HG03097 (cell line): ENCODE data around the gene PTPRN2.
"Not testable (repeated sequence)": the region's sequence is repeated elsewhere in the genome, so short reads cannot be mapped to it uniquely, and the experiment has no call there.

Experiments
- ATAC-seq: cut with Tn5 transposase; IDR thresholded peaks from one replicate; pipeline ENCODE4 v1.9.1; 2021; ENCODE audit not compliant: unreplicated experiment, low FRiP score

The PTPRN2 gene

DNA sequence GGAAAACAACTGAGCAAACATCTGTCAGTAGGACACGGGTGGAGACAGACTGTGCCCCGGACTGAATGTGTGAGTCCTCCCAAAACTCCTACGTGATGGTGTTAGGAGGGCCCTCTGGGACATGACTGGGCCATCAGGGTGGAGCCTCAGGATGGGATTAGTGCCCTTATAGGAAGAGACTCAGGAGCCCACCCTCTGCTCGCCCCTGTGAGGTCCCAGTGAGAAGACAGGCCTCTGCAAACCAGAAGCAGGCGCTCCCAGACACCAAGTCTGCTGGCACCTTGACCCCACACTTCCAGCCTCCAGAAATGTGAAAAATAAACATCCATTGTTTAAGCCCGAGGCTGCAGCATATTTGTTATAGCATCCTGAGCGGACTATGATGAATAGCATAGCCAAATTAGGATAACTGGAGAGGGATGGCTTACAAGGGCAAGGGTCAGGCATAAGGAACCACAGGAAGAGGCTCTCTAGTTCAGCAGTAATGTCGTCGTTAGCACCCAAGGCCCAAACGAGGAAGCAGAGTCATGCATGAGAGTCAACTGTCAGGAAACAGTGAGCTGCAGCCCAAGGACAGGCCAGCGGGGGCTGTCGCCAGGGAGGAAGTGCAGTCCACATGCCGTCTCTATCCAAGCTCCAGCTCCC, 50.6 kb downstream of the PTPRN2 start:
- no peak for ATAC-seq

DNA sequence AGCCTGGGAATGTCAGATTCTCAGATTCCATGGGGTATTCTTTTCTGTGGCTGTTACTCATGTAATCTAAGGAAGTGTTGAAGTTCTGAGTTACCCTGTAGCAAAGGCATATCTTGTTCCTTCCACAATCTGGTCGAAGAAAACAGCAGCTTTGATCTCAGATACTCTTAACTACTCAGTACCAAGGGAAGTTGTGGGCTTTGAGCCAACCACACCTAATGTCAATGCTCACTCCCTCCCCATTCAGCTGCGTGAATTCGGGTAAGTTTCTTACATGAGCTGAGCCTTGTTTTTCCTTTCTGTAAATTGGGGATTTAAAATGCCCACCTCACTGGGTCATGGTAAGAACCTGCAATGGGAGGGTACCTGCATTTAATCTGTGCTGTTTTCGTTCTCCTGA, 52.5 kb downstream of the PTPRN2 start:
- ATAC-seq = no peak

DNA sequence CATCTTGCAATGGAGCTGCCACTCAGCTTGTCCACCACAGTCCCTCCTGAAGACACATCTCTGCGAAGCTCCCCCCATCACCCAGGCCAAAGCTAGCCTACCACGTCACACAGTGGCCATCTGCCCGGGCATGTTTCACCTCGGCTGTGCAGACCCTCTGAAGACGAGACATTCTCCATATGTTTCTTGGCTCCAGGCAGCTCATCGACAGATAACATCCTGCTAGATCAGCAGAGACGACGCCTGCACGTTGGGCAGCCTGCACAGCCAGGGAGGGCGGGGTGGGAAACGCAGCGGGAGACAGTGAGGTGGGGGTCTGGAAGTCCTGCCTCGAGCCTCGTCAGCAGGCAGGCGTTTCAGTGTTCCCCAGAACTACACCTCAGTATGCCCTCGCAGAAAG, 53.0 kb downstream of the PTPRN2 start:
- ATAC-seq = no peak

DNA sequence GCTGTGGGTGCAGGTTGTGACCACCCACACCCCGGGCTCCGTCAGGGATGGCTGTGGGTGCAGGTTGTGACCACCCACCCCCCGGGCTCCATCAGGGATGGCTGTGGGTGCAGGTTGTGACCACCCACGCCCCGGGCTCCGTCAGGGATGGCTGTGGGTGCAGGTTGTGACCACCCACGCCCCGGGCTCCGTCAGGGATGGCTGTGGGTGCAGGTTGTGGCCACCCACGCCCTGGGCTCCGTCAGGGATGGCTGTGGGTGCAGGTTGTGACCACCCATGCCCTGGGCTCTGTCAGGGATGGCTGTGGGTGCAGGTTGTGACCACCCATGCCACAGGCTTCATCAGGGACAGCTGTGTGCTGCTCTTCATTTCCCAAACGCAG, 53.5 kb downstream of the PTPRN2 start:
- not testable (repeated sequence) for ATAC-seq

DNA sequence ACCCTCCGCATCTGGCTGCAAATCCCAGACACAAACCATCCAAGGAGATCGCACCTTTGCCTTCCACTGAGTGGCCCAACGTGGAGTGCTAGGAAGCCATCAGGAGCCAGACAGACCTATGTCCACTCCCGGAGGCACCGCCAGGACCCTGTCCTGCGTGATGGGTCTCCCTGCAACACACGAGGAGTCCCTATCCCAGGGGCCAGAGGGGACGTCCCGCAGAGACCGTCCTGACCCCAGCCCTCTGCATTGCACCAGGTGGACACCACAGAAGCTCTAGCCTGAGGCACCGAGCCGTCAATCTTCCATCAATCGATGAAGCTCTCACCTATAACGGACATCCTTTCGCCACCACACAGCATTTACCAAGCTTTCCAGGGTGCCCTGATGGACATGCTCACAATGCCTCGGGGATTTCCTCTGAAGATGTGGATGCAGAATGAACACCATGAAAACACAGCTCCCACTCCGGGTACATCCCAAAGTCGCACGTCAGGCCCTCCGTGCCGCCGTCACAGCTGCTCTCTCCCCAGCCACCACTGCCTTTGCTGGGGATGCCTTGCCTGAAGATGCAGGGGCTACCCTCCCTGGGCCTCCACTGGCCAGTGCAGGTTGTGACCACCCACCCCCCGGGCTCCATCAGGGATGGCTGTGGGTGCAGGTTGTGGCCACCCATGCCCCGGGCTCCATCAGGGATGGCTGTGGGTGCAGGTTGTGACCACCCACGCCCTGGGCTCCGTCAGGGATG, 54.1 kb downstream of the PTPRN2 start:
- ATAC-seq = no peak

DNA sequence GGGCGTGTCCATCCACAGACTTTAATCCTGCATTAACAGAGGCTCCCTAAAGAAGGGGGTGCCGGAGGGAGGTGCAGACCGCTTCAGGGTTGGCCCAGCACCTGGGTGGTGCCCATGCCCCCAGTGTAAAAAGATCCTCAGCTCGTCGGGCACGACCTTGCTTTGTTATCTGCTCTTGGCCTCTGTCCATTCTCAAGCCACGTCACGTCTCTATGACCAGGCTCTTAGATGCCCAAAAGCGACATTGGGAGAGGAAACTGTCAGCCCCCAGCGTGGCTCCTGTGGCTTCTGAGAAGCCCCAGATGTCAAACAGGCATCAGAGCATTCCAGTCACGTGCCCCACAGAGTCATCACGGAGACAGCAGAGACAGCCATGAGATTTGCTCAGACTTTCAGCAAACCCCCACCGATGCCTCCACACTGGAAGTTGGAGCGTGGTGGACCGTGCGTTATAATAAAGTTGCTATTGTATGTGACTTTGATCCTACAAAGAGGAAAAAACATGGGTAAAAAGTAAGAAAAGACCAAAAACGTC, 55.5 kb downstream of the PTPRN2 start:
- ATAC-seq = no peak

DNA sequence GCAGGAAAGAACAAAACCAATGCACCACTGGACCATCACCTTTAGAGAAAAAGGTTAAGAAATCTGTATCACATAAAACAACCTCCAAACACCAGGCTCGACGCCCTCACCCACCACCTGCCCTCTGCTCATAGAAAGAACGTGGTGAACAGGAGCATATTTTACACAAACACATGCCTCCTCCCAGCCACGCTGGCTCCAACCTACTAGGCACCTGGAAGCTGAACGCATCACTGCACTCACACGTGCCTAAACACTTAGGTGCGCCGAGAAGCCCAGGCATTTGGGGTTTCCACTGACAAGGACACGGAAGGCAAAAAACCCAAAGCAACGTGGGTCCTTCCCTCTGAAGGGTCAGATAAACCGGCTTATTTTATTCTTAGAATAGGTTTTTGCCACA, 56.0 kb downstream of the PTPRN2 start:
- ATAC-seq = no peak

DNA sequence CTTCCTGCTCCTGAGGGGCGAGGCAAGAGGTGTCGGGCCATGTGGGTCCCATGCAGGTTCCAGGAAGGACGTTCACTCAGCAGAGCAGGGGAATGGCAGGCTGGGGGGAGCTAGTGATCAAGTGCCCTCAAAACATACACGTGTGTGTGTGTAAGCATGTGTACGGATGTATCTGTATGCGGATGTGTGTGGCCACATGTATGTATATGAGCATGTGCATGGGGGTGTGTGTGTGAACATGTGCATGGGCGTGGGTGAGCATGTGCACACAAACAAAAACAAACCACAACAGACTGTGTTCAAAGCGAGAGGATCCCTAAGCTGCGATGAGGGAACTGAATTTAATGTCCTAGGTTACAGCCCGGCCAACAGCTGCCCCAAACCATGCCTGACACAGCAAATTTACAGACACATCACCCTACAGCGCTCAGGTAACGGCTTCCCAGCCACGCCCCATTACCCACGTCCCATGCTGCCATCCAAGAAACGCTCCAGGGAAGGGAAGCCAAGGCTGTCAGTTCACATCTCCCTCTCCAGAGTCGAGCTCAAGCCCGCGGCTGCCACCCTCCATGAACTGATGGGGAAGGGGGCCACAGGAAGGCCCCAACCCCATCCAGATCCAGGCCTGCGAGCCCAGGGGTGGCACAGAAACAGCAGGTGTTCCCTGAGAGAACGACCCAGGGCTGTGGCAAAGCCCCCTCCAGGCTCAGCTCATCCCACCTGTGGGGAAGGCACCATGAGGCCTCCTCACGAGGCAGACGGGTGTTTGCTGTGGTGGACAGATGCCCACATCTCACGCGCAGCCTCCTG, 56.6 kb downstream of the PTPRN2 start:
- no peak for ATAC-seq

DNA sequence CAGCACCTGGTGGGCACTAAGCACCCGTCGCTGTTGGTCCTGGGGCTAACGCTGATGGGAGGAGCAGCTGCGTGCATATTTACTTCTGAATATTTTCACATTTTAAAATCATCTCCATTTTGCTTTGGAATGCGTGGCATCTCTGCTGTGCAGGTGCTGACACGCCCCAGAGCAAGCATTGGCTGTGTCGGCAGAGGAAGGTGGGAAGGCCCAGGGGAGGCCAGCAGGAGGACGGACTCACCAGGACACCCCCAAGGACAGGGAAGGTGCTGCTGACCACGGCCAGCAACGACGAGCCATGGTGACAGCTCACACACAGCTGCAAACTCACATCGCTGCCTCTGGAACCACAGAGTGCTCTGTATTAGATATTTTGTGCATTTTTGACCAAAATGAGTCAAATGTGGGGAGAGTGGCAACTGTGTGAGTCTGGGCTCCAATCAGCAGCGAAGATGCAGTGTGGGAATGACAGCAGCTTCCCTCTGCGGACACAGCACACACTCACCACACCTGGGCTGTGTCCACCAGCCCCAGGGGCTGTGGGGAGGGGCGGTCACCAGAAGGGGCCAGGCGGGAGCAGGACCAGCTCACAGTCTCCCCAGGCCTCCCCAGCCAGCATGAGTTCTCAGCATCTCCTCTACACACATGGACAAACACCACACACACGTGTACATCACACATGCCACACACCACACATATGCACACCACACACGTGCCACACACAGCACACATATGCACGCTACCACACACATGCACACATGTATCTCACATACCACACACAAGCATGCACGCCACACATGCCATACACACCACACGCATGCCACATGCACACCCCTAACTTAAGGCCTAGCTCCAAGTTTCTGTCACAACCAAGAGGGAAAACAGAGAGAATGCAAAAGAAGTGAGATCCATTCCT, 58.2 kb downstream of the PTPRN2 start:
- no peak for ATAC-seq

DNA sequence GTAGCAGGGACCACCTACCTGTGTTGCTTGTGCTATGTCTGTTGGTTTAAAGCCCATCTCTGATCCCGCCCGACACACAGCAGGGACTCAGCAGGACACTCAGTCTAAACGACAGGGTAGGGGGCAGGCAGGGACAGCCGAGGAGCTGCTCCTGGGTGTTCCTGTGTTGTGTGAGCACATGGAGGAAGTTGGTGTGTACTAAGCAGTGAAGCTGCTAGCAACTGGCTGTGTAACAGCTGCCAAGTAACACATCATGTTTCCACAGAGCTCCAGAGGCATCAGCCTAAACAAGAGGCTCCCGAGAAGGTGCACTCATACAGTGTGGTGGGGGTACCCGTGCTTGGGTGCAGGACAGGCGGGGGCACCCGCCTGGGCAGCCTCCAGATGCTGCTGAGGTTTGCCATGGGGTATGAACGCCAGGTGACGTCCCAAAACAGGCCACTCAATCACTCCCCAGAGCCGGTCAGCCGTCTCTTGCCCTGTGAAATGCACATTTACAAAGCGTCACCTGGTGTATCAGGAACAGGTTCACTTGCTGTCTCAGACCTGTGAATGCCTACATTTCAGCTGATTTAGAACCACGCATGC, 59.6 kb downstream of the PTPRN2 start:
- no peak for ATAC-seq

DNA sequence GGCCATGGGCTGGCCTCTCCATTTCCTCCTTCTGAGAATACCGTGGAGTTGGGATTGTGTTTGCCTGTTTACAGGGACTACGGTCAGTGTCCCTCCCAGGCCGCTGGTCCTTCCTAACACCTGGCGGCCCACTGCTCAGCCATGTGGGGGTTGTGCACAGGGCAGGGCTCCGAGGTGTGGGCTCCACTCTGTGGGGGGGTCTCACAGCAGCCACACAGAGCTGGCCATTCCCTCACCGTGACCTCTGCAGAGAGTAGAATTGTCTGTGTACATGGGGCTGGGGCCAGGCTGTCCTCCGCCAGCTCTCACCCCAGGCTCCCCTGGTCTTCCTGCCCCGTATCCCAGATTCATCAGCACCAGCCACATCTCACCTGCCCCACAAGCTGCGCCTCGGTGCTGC, 60.1 kb downstream of the PTPRN2 start:
- ATAC-seq = no peak

DNA sequence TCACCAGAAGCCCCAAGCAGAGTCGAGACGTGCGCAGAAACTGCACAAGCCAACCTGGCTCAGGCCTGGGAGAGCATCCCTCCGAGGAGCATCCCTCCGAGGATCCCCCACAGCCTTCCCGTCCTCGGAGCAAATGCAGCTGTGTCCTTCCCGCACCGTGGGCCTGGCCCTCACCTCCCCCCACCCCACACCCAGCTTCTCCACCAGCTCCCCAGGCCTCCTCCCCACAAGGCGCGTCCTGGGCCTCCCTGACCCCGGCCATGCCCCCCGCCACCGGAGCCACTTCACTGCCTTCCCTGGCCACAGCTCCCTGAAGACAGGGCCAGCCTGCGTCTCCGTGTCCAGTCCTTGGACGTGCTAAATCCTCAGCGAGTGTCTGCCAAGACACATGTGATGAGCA, 60.6 kb downstream of the PTPRN2 start:
- no peak for ATAC-seq

DNA sequence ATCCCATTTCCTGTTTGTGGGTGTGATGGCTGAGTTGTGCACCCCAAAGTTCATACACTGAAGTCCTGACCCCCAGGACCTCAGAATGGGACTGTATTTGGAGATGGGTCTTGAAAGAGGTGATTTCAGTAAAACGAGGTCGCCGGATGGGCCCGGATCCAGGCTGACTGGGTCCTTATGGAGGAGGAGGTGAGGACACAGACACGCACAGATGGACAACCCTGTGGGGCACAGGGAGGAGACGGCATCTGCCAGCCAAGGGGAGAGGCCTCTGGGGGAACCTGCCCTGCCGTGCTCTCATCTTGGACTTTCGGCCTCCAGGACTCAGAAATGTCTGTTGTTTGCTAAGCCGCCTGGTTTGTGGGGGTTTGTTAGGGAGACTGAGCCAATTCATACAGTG, 61.1 kb downstream of the PTPRN2 start:
- ATAC-seq = no peak

DNA sequence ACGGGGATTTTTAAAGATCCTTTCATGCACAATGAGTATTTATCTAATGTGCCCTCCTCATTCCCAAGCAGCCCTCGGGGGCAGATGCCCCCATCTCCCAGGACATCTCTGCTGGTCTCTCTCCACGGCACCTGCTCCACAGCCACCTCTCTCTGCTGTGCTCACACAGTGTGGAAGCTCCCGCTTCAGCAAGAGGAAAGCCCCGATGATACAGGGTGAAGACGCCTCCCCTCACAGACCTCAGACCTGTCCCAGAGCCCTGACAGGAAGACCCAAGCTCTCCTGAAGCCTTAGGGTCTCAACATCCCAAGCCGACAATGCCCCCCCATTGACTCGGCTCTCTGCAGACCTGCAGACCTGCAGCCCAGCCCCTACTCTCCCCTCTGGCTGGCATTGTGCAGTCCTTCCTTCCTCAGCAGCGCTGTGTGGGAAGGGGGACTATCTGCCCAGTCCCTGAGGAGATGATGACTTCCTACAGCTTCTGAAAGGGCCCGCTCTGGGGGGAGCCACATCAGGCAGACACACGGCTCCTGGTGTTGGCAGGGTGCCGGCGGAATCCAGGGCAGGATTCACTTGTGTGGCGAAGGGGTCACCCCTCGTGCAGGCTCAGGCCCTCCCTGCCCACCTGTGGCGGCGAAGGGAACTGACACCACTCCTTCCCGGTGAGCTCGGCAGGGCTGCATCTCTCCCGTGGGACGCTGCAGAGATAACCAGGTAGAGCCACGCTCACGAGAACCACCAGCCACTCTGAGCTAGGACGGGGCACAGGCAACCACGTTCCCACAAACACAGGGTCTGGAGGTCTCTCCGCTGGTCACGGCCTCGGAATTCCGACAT, 61.8 kb downstream of the PTPRN2 start:
- no peak for ATAC-seq

DNA sequence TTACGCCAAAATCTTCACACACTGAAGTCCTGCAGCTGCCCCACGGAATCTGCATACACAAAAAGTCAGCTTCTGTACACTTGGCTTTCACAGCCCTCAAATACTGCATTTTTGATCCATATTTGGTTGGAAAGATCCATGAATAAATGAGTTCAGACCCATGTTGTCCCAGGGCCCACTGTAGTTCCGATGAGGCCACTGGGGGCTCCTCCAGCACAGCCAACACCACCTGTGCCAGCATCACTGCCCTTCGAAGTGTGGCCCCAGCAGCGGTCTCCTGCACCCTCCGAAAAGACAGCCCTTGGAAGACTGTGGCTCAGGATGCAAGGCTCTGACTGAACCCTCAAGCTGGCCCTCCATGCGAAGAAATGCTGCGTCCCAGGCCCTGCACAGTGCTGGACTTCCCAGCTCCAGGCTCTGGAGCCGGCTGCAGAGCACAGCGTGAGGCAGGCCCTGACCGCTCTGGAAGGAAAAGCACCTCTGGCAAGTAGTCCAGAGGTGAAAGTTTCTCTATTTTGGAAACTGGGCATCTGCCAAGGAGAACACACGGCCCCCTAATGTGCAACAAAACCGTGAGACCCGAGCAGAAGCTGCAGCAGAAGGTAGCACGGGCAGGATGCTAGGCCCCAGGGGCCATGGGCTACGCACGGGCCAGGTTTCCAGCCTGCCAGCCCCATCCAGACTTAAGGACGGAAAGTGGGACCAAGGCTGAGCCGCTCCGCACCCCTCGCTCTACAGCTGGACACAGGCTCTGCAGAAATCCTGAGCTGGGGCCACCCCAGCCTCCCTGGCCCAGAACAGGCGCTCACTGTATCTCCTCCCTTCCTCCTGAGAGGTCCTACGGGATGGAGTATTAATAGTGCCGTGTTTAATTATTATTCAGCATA, 62.6 kb downstream of the PTPRN2 start:
- no peak for ATAC-seq

DNA sequence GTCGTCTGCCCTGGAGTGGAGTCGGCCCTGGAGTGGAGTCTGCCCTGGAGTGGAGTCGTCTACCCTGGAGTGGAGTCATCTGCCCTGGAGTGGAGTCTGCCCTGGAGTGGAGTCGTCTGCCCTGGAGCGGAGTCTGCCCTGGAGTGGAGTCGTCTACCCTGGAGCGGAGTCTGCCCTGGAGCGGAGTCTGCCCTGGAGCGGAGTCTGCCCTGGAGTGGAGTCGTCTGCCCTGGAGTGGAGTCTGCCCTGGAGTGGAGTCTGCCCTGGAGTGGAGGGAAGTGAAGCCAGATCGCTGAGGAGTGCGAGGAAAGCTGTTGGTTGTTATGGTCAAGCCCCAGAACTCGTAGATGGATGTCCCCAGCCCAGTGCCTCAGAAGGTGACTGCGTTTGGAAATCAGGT, 63.3 kb downstream of the PTPRN2 start:
- not testable (repeated sequence) for ATAC-seq

DNA sequence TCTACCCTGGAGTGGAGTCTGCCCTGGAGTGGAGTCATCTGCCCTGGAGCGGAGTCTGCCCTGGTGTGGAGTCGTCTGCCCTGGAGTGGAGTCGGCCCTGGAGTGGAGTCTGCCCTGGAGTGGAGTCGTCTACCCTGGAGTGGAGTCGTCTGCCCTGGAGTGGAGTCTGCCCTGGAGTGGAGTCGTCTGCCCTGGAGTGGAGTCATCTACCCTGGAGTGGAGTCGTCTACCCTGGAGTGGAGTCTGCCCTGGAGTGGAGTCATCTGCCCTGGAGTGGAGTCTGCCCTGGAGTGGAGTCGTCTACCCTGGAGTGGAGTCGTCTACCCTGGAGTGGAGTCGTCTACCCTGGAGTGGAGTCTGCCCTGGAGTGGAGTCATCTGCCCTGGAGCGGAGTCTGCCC, 63.7 kb downstream of the PTPRN2 start:
- ATAC-seq = not testable (repeated sequence)
